ENCODE measurements around the gene APOLD1.
"Not testable (repeated sequence)": the region's sequence is repeated elsewhere in the genome, so short reads cannot be mapped to it uniquely, and the experiment has no call there.

APOLD1 gene

GRCh38 chr12:12810553-12811021 is 25.1 kb downstream of the APOLD1 start:
- peaks cover 24% of the 10 kb centered on the region for H3K79me2 ChIP-seq (ENCODE audit: control insufficient read depth, insufficient read depth, low read length, unreplicated experiment)
- peaks cover 2% of the 10 kb centered on the region; the same call in 1 of the 2 replicates for H3K36me3 ChIP-seq (ENCODE audit: insufficient read depth, low read length)
- no peak overlapping the region for H3K27ac ChIP-seq (ENCODE audit: low read depth, low read length)
- H3K4me1 ChIP-seq (ENCODE audit: control insufficient read depth, insufficient read depth, low read length, unreplicated experiment), result peaks cover 32% of the 10 kb centered on the region
- H2AFZ ChIP-seq (ENCODE audit: low read length, unreplicated experiment), result no peak overlapping the region
- H3K4me3 ChIP-seq (ENCODE audit: low read depth, low read length), result no peak overlapping the region
- no peaks in the 10 kb centered on the region for H3K27me3 ChIP-seq (ENCODE audit: insufficient read depth, low read length)

GRCh38 chr12:12811343-12811742 is 25.9 kb downstream of the APOLD1 start:
- Histone ChIP-seq H3K36me3 (ENCODE audit: insufficient read depth, low read length) (peaks cover 8% of the 10 kb centered on the region), H3K4me3 (ENCODE audit: low read depth, low read length) (no peak overlapping the region), H3K27me3 (ENCODE audit: insufficient read depth, low read length) (no peaks in the 10 kb centered on the region), H3K27ac (ENCODE audit: low read depth, low read length) (no peak overlapping the region), H3K4me1 (ENCODE audit: control insufficient read depth, insufficient read depth, low read length, unreplicated experiment) (peaks cover 38% of the 10 kb centered on the region), H3K79me2 (ENCODE audit: control insufficient read depth, insufficient read depth, low read length, unreplicated experiment) (peaks cover 31% of the 10 kb centered on the region), H2AFZ (ENCODE audit: low read length, unreplicated experiment) (no peak overlapping the region)

- Histone ChIP-seq H2AFZ (ENCODE audit: low read length, unreplicated experiment) (no peak overlapping the region), H3K27ac (ENCODE audit: low read depth, low read length) (no peak overlapping the region), H3K4me3 (ENCODE audit: low read depth, low read length) (no peak overlapping the region), H3K36me3 (ENCODE audit: insufficient read depth, low read length) (peaks cover 15% of the 10 kb centered on the region), H3K27me3 (ENCODE audit: insufficient read depth, low read length) (no peaks in the 10 kb centered on the region), H3K79me2 (ENCODE audit: control insufficient read depth, insufficient read depth, low read length, unreplicated experiment) (peaks cover 40% of the 10 kb centered on the region), H3K4me1 (ENCODE audit: control insufficient read depth, insufficient read depth, low read length, unreplicated experiment) (peaks cover 42% of the 10 kb centered on the region)
Measured at GRCh38 chr12:12812174-12812573, 26.7 kb downstream of the APOLD1 start.

GRCh38 chr12:12812618-12813119 is 27.2 kb downstream of the APOLD1 start:
- peaks cover 45% of the 10 kb centered on the region for H3K79me2 ChIP-seq (ENCODE audit: control insufficient read depth, insufficient read depth, low read length, unreplicated experiment)
- no peak overlapping the region for H3K27ac ChIP-seq (ENCODE audit: low read depth, low read length)
- H3K4me3 ChIP-seq (ENCODE audit: low read depth, low read length), result no peak overlapping the region
- H3K36me3 ChIP-seq (ENCODE audit: insufficient read depth, low read length), result peaks cover 20% of the 10 kb centered on the region
- no peak overlapping the region for H2AFZ ChIP-seq (ENCODE audit: low read length, unreplicated experiment)
- peaks cover 37% of the 10 kb centered on the region for H3K4me1 ChIP-seq (ENCODE audit: control insufficient read depth, insufficient read depth, low read length, unreplicated experiment)
- H3K27me3 ChIP-seq (ENCODE audit: insufficient read depth, low read length), result no peaks in the 10 kb centered on the region

- H3K79me2 ChIP-seq (ENCODE audit: control insufficient read depth, insufficient read depth, low read length, unreplicated experiment), result peaks cover 50% of the 10 kb centered on the region
- H2AFZ ChIP-seq (ENCODE audit: low read length, unreplicated experiment), result peak within 1 kb of the TSS; percentile 82
- H3K4me1 ChIP-seq (ENCODE audit: control insufficient read depth, insufficient read depth, low read length, unreplicated experiment), result peaks cover 32% of the 10 kb centered on the region
- H3K36me3 ChIP-seq (ENCODE audit: insufficient read depth, low read length), result peaks cover 20% of the 10 kb centered on the region
- peak within 1 kb of the TSS; percentile 98 for H3K4me3 ChIP-seq (ENCODE audit: low read depth, low read length)
- no peaks in the 10 kb centered on the region for H3K27me3 ChIP-seq (ENCODE audit: insufficient read depth, low read length)
- H3K27ac ChIP-seq (ENCODE audit: low read depth, low read length), result peak within 1 kb of the TSS; percentile 75
Measured at GRCh38 chr12:12813120-12814101, 28.0 kb downstream of the APOLD1 start, which contains the start of gene DDX47. Gene DDX47 (plus strand): TSS chr12:12813346. CDS start chr12:12813368, 22 bp downstream.

GRCh38 chr12:12817616-12818015 is 32.2 kb downstream of the APOLD1 start:
- Histone ChIP-seq H3K27me3 (ENCODE audit: insufficient read depth, low read length) (no peaks in the 10 kb centered on the region), H3K79me2 (ENCODE audit: control insufficient read depth, insufficient read depth, low read length, unreplicated experiment) (peaks cover 66% of the 10 kb centered on the region), H3K4me1 (ENCODE audit: control insufficient read depth, insufficient read depth, low read length, unreplicated experiment) (peaks cover 66% of the 10 kb centered on the region), H3K27ac (ENCODE audit: low read depth, low read length) (peak overlapping the region; percentile 14; the same call in 1 of the 2 replicates), H3K4me3 (ENCODE audit: low read depth, low read length) (no peak overlapping the region), H2AFZ (ENCODE audit: low read length, unreplicated experiment) (no peak overlapping the region), H3K36me3 (ENCODE audit: insufficient read depth, low read length) (peaks cover 39% of the 10 kb centered on the region)

GRCh38 chr12:12818701-12819100 is 33.2 kb downstream of the APOLD1 start:
- Histone ChIP-seq H3K79me2 (ENCODE audit: control insufficient read depth, insufficient read depth, low read length, unreplicated experiment) (peaks cover 60% of the 10 kb centered on the region), H3K4me3 (ENCODE audit: low read depth, low read length) (no peak overlapping the region), H3K36me3 (ENCODE audit: insufficient read depth, low read length) (peaks cover 49% of the 10 kb centered on the region), H3K4me1 (ENCODE audit: control insufficient read depth, insufficient read depth, low read length, unreplicated experiment) (peaks cover 77% of the 10 kb centered on the region), H2AFZ (ENCODE audit: low read length, unreplicated experiment) (no peak overlapping the region), H3K27ac (ENCODE audit: low read depth, low read length) (peak overlapping the region; percentile 93), H3K27me3 (ENCODE audit: insufficient read depth, low read length) (no peaks in the 10 kb centered on the region)

- no peak overlapping the region for H2AFZ ChIP-seq (ENCODE audit: low read length, unreplicated experiment)
- H3K4me1 ChIP-seq (ENCODE audit: control insufficient read depth, insufficient read depth, low read length, unreplicated experiment), result peaks cover 73% of the 10 kb centered on the region
- peaks cover 53% of the 10 kb centered on the region for H3K36me3 ChIP-seq (ENCODE audit: insufficient read depth, low read length)
- H3K27ac ChIP-seq (ENCODE audit: low read depth, low read length), result peak overlapping the region; percentile 93
- H3K27me3 ChIP-seq (ENCODE audit: insufficient read depth, low read length), result no peaks in the 10 kb centered on the region
- H3K79me2 ChIP-seq (ENCODE audit: control insufficient read depth, insufficient read depth, low read length, unreplicated experiment), result peaks cover 55% of the 10 kb centered on the region
- peak overlapping the region; percentile 8; the same call in 1 of the 2 replicates for H3K4me3 ChIP-seq (ENCODE audit: low read depth, low read length)
Measured at GRCh38 chr12:12819221-12819620, 33.8 kb downstream of the APOLD1 start.

- peaks cover 67% of the 10 kb centered on the region for H3K4me1 ChIP-seq (ENCODE audit: control insufficient read depth, insufficient read depth, low read length, unreplicated experiment)
- no peaks in the 10 kb centered on the region for H3K27me3 ChIP-seq (ENCODE audit: insufficient read depth, low read length)
- H3K4me3 ChIP-seq (ENCODE audit: low read depth, low read length), result peak overlapping the region; percentile 8; the same call in 1 of the 2 replicates
- H3K79me2 ChIP-seq (ENCODE audit: control insufficient read depth, insufficient read depth, low read length, unreplicated experiment), result peaks cover 49% of the 10 kb centered on the region
- H2AFZ ChIP-seq (ENCODE audit: low read length, unreplicated experiment), result no peak overlapping the region
- H3K27ac ChIP-seq (ENCODE audit: low read depth, low read length), result peak overlapping the region; percentile 93
- peaks cover 53% of the 10 kb centered on the region for H3K36me3 ChIP-seq (ENCODE audit: insufficient read depth, low read length)
Measured at GRCh38 chr12:12819752-12820311, 34.4 kb downstream of the APOLD1 start.

GRCh38 chr12:12820376-12820775 is 34.9 kb downstream of the APOLD1 start:
- not testable (repeated sequence) for H3K27me3 ChIP-seq (ENCODE audit: insufficient read depth, low read length); H3K4me3 ChIP-seq (ENCODE audit: low read depth, low read length); H2AFZ ChIP-seq (ENCODE audit: low read length, unreplicated experiment)
- peaks cover 65% of the 10 kb centered on the region for H3K4me1 ChIP-seq (ENCODE audit: control insufficient read depth, insufficient read depth, low read length, unreplicated experiment)
- H3K27ac ChIP-seq (ENCODE audit: low read depth, low read length), result peak overlapping the region; percentile 93
- peaks cover 44% of the 10 kb centered on the region for H3K79me2 ChIP-seq (ENCODE audit: control insufficient read depth, insufficient read depth, low read length, unreplicated experiment)
- peaks cover 56% of the 10 kb centered on the region for H3K36me3 ChIP-seq (ENCODE audit: insufficient read depth, low read length)
